K562 treated with DMSO at 1 percent for 12 hours (cell line): Measurements from ENCODE around the gene ANKRD36B. TPM values are rescaled to one million over a fixed set of nuclear protein-coding genes. Genes with fewer than 3 reads are reported as not detected.

ENCODE experiments used
- total RNA-seq: library from RNA; unstranded; fragments of 300-600 nt; gene quantifications from 2 replicates; pipeline ENCODE4 v1.2.3, GENCODE V29; 2022; ENCODE audit not compliant: insufficient read depth

Gene ANKRD36B
- 0.86 and 7.5 TPM in 2 replicates for total RNA-seq

DNA sequence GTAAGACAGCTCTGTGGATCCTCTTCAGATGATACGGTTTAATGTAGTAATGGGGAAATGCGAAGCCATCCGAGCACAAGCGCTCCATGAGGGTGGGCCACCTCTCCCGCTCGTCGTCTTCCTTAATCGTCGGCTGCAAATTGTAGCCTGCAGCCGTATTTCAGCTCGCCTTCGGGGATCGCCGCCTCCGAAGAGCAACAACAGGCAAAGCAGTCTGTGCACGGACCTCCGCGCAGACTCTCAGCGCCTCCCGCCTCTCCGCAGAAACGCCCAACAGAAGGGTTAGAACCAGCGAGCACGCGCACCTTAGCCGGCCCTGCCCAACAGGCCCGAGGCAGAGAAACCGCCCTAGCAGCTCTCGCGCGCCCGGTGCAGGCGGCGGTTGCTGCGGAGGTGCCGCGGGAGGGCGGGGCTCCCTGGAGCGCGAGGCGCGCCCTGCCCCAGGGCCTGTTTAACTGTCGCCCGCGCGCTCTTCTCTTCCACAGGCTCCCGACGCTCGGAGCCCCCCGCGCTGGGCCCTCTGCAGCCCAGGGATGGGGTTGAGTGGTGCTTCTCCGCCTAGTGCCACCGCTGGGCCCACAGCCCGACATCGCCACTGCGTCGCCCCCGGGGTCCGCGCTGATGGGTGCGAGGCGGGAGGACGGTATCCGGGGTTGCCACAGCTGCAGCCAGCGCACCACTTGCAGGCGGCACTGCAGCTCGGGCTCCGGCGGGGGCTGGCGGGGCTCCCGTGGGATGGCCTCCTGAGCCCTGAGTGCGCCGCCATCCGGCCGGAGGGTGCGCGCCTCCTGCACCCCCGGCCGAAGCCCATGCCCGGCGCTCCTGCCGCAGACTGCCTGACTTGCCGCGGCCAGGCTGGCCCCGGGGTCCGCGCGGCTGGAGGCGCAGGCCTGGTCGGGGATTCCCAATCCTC lies at the start of gene ANKRD36B:
Gene ANKRD36B (minus strand): TSS at position 280 of the 913 bp plus-strand sequence. CDS start 192 bp downstream, at position 88.

Other genes starting within 250 kb of the ANKRD36B start
- 324 and 534 TPM in 2 replicates for gene COX5B, start 56.2 kb upstream of the ANKRD36B start, total RNA-seq
- 65.9 and 66.8 TPM in 2 replicates for gene ACTR1B, start 74.2 kb upstream of the ANKRD36B start, total RNA-seq
- 2.4 and 4.7 TPM in 2 replicates for gene C2orf92, start 79.8 kb upstream of the ANKRD36B start, total RNA-seq
- 0.51 TPM in 1 of 2 replicates, not detected in the other for gene ZAP70, start 123.7 kb upstream of the ANKRD36B start, total RNA-seq